Erythroblast (primary cell): Measurements from ENCODE around the gene ADPRHL1.

Source experiments
- GATA1 ChIP-seq: IDR thresholded peaks from 2 replicates; pipeline ENCODE4 v1.6.1; 2011; ENCODE audit warnings: low read depth, mild to moderate bottlenecking, control low read depth, low read length, moderate library complexity
- POLR2A ChIP-seq: IDR thresholded peaks from 2 replicates; pipeline ENCODE4 v1.6.1; 2011; ENCODE audit warnings: mild to moderate bottlenecking, low read length

GRCh38 chr13:113390874-113391497 lies 62.3 kb downstream of the ADPRHL1 start:
- TF ChIP-seq POLR2A (no peak), GATA1 (no peak)
